Spleen (tissue), 7 donors: ENCODE results near the gene ALOXE3.

Source experiments
- POLR2AphosphoS5 ChIP-seq, 3 donors: sonication (generic); formaldehyde crosslinking; IDR thresholded peaks; one replicate each; pipeline ENCODE4 v1.5.1; 2017; ENCODE audit warnings: antibody characterized with exemption in 3 of 3
- TF ChIP-seq, protein P1 (sequence below), 11 experiments: fragments of 200-600 bp in 7 of 11; fragments of 450-650 bp in 4 of 11; sonication (generic) in 4 of 11; IDR thresholded peaks in 8 of 11; conservative IDR thresholded peaks in 3 of 11; 1 replicate in 7 of 11; 2 replicates in 4 of 11; pipeline versions ENCODE4 v1.4.0 to v1.8.0; 2016 to 2021; ENCODE audit warnings: antibody characterized with exemption in 11 of 11, inconsistent platforms in 4 of 11, mild to moderate bottlenecking in 1 of 11
- donor health status: DM: no; HTN: no; CAD: no; lungs with moderate emphysema.
- donor health status: DM: no; HTN: no; CAD: no.
- donor health status: DM: no; HTN: no; CAD: no.

DNA sequence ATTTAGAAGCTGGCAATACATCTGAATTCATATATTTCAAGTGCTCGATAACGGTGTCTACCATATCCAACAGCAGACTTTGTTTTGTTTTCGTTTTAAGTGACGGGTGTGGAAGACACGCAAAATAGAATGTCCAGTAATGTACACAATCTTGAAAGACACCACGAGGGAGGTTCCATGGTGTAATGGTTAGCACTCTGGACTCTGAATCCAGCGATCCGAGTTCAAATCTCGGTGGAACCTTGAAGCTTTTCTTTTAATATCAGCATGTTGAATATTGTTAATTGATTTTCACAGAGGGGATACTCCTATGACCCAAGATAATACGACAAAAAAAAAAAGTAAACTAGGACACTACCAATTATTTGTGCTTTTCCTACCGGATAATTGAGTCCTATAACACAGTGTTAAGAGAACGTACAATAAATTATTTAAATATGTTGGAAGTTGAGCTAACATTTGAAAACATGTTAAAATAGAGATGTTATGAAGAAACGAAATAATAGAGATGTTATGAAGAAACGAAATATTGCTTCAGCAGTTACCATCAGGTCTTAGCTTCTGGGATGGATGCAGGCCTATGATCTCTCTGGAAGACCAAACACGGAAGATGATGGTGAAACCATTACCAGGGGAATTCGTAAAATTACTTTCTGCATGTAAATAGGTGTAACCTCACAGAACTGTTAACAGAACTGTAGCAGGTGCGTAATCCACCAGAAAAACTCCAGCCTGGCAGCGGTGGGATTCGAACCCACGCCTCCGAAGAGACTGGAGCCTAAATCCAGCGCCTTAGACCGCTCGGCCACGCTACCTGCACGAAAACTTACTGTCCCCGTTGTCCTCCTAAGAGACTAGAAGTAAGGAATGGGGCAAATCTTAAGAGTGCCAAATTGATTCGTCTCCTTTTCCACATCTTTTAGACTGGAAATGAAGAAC lies 1.5 kb upstream of the ALOXE3 start:
- TF ChIP-seq POLR2AphosphoS5 (IDR thresholded peaks at IDR 0.05), result peak in 1 of 3 donors; percentile 29
- TF ChIP-seq, protein P1, sequence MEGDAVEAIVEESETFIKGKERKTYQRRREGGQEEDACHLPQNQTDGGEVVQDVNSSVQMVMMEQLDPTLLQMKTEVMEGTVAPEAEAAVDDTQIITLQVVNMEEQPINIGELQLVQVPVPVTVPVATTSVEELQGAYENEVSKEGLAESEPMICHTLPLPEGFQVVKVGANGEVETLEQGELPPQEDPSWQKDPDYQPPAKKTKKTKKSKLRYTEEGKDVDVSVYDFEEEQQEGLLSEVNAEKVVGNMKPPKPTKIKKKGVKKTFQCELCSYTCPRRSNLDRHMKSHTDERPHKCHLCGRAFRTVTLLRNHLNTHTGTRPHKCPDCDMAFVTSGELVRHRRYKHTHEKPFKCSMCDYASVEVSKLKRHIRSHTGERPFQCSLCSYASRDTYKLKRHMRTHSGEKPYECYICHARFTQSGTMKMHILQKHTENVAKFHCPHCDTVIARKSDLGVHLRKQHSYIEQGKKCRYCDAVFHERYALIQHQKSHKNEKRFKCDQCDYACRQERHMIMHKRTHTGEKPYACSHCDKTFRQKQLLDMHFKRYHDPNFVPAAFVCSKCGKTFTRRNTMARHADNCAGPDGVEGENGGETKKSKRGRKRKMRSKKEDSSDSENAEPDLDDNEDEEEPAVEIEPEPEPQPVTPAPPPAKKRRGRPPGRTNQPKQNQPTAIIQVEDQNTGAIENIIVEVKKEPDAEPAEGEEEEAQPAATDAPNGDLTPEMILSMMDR (IDR thresholded peaks at IDR 0.05 in 8 of 11, conservative IDR thresholded peaks at IDR 0.05 in 3 of 11), result no peak
